ENCODE results near the gene SNRNP70. TPM values are rescaled to one million over a fixed set of nuclear protein-coding genes. Genes with fewer than 3 reads are reported as not detected.

The SNRNP70 gene
- total RNA-seq, 1 experiment from 2014 or later: 348 TPM

- DNase-seq (ENCODE audit: low read depth): no peak
Observed at GRCh38 chr19:49064029-49064629, 21.1 kb upstream of the SNRNP70 start.

- DNase-seq (ENCODE audit: low read depth): no peak
Observed at GRCh38 chr19:49064768-49065611, 20.3 kb upstream of the SNRNP70 start, which contains the start of gene NTF4. Gene NTF4, minus strand, starts transcription at chr19:49064818. Its CDS starts 2,821 bp downstream, at chr19:49061997.

GRCh38 chr19:49065905-49066512, 19.2 kb upstream of the SNRNP70 start:
- DNase-seq (ENCODE audit: low read depth): no peak

DNA sequence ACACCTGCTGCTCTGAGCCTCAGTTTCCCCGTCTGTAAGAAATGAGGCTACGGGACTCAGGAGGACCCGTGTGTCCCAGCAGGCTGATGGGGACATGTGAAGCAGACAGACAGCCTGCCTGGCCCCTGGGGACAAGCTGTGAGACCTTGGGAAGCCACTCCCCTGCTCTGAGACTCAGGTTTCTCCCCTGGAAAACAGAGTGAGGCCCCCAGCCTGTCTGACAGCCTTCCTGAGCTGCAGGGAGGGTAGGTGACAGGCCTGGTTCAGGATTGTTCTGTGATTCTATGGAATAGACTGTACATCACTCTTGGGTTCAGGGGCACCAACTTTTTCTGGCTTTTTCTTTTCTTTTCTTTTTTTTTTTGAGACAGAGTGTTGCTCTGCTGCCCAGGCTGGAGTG, 17.7 kb upstream of the SNRNP70 start:
- no peak for DNase-seq (ENCODE audit: low read depth)

DNA sequence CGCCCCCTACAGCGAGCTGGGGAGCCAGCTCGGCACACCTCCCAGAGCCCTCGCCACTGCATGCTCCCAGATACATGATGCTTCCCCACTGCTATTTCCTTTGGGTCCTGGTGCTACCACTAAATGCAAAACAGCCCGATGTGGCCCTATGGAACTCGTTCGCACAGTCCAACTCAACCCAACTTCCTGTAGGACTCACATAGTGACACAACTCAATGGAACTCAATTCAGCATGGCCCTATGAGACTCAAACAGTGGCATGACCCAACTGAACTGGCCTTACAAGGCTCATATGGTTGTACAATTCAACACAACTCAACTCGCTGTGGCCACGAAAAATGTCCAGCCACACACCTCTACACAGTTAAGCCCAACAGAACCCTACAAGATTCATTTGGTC, 16.2 kb upstream of the SNRNP70 start:
- no peak for DNase-seq (ENCODE audit: low read depth)

DNA sequence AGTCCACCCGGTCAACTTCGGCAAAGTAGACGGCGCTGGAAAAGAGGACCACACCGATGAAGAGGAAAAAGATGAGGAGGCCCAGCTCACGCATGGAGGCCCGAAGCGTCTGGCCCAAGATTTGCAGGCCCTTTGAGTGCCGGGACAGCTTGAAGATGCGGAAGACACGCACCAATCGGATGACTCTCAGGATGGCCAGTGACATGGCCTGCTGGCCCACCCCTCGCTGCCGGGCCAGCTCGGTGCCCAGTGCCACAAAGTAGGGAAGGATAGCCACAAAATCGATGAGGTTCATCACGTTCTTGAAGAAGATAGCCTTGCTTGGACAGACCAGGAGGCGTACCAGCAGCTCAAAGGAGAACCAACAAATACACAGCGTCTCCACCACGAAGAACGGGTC, 14.8 kb upstream of the SNRNP70 start:
- DNase-seq (ENCODE audit: low read depth): no peak

GRCh38 chr19:49071860-49072547, 13.2 kb upstream of the SNRNP70 start:
- no peak for DNase-seq (ENCODE audit: low read depth)

- peak; percentile 26 for DNase-seq (ENCODE audit: low read depth)
Observed at GRCh38 chr19:49073514-49074378, 11.5 kb upstream of the SNRNP70 start.

DNA sequence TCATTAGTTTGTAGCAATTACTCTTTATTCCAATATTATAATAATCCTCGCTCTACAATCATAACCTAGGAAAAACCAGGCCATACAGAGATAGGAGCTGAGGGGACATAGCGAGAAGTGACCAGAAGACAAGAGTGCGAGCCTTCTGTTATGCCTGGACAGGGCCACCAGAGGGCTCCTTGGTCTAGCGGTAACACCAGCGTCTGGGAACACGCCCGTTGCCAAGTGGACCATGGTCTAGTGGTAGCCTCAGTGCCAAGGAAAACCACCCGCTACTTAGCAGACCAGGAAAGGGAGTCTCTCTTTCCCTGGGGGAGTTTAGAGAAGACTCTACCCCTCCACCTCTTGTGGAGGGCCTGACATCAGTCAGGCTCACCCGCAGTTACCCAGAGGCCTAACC, 10.4 kb upstream of the SNRNP70 start:
- DNase-seq (ENCODE audit: low read depth): peak; percentile 51

DNA sequence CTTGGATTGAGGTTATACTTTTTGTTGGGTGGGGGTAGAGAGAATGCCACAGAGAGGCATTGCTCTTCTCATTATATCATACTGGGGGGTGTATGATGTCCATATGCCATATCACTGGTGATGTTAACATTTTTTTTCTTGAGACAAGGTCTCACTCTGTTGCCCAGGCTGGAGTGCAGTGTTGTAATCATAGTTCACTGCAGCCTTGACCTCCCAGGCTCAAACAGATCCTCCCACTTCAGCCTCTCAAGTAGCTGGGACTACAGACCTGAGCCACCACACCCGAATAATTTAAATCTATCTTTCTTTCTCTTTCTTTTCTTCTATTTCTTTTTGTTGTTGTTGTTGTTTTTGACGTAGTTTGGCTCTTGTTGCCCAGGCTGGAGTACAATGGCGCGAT, 4.9 kb upstream of the SNRNP70 start:
- DNase-seq (ENCODE audit: low read depth): no peak

DNA sequence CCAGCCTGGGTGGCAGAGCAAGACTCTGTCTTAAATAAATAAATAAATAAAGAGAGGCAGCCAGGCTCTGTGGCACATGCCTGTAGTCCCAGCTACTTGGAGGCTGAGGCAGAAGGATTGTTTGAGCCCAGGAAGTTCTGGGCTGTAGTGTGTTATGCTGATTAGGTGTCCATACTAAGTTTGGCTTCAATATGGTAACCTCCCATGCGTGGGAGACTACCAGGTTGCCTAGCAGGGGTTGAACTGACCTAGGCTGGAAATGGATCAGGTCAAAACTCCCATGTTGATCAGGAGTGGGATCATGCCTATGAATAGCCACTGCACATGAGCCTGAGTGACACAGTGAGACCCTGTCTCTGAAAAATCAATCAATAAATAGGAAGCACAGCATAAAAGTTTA, 4.0 kb upstream of the SNRNP70 start:
- DNase-seq (ENCODE audit: low read depth): no peak

DNA sequence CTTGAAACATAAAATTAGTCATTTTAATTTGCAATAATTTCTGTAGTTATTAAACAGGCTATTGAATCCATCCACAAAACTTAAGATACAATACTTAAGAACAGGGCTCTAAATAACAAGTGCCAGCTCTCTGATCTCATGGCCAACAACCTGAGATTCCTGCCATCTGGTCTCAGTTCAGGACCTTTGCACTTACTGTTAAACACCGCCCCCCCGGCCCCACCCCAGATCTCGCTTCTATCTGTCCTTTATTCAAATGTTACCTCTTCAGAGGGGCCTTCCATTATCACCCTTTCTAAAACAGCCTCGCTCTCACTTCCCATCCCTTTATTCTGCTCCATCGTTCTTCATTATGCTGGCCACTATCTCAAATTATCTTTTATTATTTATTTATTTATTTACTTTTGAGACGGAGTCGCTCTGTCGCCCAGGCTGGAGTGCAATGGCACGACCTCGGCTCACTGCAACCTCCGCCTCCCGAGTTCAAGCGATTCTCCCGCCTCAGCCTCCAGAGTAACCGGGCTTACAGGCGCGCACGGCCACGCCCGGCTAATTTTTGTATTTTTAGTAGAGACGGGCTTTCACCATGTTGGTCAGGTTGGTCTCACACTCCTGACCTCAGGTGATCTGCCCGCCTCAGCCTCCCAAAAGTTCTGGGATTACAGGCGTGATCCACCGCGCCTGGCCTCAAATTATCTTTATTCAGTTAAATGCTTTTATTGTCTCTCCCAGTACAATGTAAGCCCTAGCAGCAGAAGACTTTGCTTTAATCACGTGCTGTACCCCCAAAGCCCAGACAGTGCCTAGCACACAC, 838 bp upstream of the SNRNP70 start:
- DNase-seq (ENCODE audit: low read depth): no peak

DNA sequence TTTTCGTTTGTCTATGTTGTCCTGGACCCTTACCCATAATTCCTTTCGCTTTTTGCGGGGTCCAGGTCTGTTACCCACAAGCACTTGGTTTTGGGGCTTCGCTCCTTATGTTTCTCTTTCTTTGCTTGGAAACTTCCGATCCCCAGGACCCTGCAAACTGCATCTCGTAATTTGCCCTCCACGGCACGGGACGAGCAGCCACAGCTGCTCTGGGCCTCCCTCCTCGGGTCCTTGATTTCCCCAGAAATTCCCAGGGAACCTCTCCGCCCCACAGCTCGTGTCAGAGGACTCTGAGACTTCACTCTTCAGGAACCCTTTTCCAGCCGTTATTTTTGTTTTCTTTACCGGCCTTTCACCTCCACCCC, 599 bp downstream of the SNRNP70 start:
- no peak for DNase-seq (ENCODE audit: low read depth)

- DNase-seq (ENCODE audit: low read depth): no peak
Observed at GRCh38 chr19:49086296-49086695, 1.0 kb downstream of the SNRNP70 start.

GRCh38 chr19:49091391-49092038, 6.3 kb downstream of the SNRNP70 start:
- DNase-seq (ENCODE audit: low read depth): no peak

DNA sequence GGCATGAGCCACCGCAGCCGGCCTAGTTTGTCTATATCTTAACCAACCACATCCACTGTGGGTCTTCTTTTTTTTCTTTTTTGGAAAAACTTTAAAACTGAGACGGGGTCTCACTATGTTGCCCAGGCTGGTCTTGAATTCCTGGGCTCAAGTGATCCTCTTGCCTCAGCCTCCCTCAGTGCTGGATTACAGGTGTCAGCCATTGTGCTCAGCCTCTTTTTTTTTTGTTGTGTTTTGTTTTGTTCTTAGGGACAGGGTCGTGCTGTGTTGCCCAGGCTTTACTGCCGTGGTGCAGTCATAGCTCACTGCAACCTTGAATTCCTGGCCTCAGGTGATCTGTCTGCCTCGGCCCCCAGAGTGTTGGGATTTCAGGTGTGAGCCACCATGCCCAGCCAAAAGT, 7.4 kb downstream of the SNRNP70 start:
- no peak for DNase-seq (ENCODE audit: low read depth)

DNA sequence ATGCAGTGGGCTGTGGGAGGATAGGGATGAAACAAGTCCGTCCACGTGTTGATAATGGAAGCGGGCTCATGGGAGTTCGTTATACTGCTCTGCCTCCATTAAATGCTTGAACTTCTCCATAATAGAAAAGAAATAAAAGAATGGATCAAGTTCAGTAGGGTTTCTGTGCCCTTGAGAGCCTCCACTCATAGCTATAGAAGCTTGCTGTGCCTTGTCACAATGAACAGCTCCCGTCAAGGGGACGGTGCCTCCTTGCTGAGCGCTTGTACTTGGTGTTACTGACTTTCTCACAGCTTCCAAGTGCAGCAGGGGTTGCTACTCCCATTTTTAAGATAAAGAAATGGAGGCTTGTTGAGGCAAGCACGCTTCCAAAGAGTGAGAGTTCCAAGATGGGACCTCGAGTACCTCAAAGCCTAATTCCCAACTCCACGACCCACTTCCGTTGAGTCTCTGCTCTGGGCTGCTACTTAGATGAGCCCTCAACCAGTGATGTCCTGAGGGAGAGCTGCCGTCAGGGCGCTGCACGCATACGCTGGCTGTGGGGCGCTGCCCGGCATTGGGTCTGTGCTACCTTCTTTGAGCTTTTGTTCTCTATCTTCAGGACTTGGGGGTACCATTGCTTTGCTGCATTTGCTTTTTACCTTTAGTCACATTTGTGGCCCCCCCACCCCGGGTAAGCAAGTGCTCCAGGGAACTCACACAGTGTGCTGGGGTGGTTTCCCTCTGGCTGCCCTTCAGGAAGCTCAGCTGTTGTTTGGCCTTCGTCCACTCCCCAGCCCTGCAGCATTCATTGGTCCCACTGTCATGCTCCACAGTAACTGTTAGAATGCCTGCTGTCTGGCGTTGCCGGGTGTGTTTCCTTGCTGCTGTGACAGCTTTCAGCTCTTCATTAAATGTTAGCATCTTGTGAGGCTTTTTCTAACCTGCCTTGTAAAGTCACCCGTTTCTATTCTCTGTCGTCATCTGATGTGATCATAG, 9.5 kb downstream of the SNRNP70 start:
- no peak for DNase-seq (ENCODE audit: low read depth)
